ENCODE results near the gene COQ10B.

DNA sequence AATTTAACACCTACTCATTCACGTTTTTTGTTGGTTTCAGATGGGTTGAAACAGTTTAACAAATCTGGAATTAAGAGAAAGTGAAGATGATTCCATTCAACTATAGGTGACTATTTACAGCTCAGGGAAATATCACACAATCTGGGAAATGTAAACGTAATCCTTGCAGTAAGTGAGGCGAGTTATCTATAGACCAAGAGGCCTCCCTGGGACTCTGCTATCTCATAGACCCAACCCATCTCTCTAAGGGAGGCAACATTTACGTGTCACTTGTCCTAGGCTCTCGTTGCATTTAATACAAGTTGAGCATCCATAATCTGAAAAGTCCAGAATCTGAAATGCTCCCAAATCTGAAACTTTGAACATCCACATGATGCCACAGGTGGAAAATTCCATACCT is 60.6 kb downstream of the COQ10B start:
- TF ChIP-seq EZH2phosphoT487 (IDR thresholded peaks at IDR 0.05; ENCODE audit: insufficient read depth, low read depth) (no peak), EZH2 (IDR thresholded peaks at IDR 0.05; ENCODE audit: insufficient read depth, poor library complexity, severe bottlenecking) (no peak)

All from GM23248 (cell line).